Stimulated activated CD8-positive, alpha-beta memory T cell treated with anti-CD3 and anti-CD28 coated beads, Interleukin-12 subunit alpha, Interleukin-12 subunit beta, amount 100 ng/mL, for 24 hours (primary cell): ENCODE results near the gene CYP4Z1.
"Not testable (repeated sequence)": the region's sequence is repeated elsewhere in the genome, so short reads cannot be mapped to it uniquely, and the experiment has no call there.

Source experiments
- DNase-seq: peaks from one replicate; pipeline ENCODE4 v3.0.0-alpha.2; 2020; ENCODE audit errors: extremely low read depth

The CYP4Z1 gene, protein sequence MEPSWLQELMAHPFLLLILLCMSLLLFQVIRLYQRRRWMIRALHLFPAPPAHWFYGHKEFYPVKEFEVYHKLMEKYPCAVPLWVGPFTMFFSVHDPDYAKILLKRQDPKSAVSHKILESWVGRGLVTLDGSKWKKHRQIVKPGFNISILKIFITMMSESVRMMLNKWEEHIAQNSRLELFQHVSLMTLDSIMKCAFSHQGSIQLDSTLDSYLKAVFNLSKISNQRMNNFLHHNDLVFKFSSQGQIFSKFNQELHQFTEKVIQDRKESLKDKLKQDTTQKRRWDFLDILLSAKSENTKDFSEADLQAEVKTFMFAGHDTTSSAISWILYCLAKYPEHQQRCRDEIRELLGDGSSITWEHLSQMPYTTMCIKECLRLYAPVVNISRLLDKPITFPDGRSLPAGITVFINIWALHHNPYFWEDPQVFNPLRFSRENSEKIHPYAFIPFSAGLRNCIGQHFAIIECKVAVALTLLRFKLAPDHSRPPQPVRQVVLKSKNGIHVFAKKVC

DNA sequence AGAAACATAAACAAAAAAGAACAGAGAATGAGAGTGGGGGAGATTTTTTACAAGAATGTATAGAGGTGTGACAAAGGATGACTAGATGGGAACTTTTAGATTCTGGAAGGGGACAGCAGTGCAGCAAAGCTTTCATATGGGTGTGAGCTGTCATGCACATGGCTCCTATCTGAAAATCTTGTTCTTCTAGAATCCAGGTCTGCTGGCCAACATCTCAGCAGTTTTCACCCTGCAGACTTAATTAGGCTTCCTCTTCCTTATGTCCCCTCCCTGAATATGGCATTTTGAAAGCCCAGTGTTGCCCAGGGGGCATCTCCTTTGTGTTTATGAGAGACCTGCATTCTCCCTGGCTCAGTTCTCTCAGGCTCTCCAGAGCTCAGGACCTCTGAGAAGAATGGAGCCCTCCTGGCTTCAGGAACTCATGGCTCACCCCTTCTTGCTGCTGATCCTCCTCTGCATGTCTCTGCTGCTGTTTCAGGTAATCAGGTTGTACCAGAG, at the start of gene CYP4Z1:
Gene CYP4Z1, plus strand, starts transcription at position 135 of the 498 bp plus-strand sequence. Its CDS starts 260 bp downstream, at position 395.
- no peak for DNase-seq

DNA sequence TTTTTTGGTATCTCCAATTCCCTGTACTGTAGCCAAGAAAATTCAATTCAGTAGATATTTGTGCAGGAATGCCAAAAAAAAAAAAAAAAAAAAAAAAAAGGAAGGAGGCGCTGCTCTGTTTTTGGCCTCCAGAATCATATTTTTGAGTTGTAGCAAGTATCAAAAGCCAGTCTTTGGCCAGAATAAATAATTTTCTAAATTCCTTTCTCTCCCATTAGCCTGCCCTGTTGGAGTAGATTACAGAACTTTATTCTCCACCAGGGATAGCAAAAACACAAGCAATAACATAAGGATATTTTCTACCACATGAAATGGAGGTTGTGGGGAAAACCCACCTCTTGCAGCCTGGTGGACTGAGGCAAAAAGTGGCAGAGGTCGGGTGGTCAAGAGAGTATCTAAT, 46.0 kb upstream of the CYP4Z1 start:
- no peak for DNase-seq

DNA sequence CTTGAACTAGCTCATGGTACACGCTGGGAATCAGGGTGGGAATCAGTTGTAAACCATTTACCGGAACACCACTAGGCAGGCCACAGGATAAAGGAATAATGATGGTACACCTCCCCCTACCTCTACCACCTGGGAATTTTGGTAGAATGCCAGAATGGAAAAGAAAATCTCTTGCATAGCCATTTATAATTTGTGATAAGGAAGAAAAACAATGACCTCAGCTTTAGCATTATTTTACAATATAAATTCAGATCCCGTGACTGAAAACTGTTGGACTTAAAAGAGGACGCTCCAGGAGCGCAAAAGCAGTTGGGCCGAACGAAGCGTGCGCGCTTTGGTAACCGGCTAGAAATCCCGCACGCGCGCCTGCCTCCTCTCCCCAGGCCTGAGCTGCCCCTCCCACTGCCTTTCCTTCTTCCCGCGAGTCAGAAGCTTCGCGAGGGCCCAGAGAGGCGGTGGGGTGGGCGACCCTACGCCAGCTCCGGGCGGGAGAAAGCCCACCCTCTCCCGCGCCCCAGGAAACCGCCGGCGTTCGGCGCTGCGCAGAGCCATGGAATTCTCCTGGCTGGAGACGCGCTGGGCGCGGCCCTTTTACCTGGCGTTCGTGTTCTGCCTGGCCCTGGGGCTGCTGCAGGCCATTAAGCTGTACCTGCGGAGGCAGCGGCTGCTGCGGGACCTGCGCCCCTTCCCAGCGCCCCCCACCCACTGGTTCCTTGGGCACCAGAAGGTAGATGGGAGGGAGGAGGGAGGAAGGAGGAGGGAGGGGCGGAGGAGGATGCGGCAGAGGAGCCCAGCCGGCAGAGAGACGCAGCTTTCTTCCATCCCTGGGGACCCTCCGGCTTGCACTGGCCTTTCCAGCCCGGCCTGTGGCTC, 43.5 kb upstream of the CYP4Z1 start, which contains the start of gene CYP4X1:
Gene CYP4X1, plus strand, starts transcription at position 402 of the 873 bp plus-strand sequence. Its CDS starts 149 bp downstream, at position 551.
- DNase-seq, result no peak

DNA sequence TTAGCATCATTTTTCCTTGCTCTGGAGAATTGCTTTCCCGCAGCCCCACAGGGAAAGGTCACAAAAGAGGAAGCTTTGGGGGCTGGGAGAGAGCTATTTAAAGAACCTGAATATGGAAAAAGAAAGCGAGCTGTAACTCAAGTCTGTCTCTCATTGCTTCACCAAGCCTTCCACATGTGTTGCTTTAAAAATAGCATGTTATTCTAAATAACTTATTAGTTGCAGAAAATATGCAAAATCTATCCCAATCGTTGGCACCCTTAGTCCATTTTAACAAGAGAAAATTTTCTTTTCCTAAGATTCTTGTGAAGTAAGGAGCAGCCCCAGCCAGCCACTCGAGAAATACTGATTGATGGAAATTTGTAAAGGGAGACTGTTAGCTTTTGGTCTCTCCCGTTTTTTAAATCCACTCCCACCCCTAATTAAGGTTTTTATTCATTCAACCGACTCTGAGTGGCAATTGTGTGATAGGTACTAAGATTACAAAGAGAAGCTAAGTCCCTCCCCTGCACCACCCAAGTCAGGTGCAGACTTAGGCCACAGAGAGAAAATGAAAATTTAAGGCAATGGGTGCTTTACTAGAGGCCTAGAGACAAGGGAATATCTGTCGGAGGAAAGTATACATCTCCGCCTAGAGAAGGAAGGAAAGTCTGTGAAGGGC, 42.8 kb upstream of the CYP4Z1 start:
- DNase-seq, result no peak

DNA sequence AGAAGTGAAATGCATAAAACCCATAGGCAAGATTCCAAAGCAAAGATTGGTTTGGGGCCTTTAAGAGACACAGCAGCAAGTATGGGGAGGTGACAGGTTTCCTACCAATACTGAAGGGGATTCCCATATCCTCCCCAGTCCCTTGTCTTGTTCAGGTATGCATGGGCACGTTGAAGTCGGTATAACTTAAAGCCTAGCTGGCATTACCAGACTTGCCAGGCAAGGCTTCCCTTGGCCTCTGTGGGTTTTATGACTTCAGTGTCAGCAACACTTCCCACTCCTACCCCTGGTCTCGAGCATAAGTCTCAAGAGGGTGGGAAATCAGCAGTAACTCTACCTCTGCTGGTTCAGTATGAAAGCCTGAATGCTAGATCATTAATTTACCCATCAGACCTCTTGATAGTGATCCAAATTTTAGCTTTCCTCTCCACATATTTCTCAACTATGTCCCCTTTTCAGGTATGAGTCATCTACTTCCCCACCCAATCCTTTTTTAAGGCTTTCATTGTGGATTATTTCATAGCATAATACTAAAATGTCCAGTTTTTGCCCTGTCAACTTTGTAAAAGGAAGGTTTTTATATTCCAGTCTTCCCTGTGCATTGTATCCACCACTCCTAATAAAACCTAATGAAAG, 36.7 kb upstream of the CYP4Z1 start:
- no peak for DNase-seq

DNA sequence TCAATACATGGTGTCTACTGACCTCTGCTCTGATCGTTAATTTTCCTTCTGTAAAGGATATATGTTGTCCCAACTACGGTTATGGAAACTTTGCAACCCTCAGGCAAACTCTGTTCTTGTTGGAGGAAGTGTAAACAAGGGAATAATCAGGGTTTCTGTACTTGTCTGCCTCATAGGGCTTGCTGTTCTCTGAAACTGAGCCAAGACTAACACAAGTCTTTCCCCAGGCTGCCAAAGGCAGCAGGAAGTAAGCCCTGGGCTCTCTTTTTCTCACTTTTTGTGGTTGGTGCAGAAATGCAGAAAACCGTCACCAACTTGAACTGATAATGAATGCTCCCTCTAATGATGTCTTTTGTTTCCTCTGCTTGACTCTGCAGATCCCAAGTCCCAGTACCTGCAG, 36.0 kb upstream of the CYP4Z1 start:
- no peak for DNase-seq

DNA sequence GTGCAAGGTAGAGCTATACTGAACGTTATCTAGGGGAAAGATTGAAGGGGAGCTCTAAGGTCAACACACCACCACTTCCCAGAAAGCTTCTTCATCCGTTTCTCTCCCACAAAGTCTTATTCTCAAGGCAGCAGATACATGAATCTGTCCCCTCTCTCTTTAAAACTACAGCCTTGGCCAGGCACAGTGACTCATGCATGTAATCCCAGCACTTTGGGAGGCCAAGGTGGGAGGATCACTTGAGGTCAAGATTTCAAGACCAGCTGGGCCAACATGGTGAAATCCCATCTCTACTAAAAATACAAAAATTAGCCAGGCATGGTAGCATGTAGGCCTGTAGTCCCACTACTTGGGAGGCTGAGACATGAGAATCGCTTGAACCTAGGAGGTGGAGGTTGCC, 35.4 kb upstream of the CYP4Z1 start:
- no peak for DNase-seq

DNA sequence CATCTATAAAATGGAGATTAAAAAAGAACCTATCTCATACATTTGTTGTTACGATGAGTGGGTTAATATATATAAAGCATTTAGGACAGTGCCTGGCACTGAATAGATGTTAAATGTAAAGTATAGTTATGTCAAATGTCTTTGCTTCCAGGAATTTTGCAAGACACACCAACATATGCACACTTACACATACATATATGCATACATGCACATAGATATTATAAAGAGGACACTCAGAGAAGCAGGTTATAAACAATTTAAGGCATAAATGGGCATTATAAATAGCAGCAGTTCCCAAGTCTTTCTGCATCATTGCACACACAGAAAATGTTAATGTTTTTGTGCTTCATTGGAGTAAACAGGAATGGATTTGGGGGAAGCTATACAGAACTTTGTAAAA, 30.3 kb upstream of the CYP4Z1 start:
- DNase-seq, result no peak

DNA sequence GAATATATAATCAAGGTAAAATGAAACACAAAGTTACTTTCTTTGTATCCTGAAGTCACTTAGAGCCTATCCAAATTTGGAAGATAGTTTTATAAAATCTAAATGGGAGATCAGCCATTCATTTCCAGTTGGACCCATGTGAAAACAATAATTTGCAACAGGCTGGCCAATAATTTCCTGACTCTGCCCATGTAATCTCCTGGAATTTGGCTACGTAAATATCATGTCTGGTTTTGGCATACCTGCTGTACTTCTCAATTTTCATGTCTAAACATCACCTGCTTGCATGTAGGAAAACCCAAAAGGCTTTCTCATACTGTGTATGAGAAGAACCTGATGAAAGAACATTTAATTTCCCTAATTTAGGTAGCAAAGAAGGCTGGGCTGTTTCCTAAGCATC, 7.7 kb upstream of the CYP4Z1 start:
- DNase-seq, result no peak

DNA sequence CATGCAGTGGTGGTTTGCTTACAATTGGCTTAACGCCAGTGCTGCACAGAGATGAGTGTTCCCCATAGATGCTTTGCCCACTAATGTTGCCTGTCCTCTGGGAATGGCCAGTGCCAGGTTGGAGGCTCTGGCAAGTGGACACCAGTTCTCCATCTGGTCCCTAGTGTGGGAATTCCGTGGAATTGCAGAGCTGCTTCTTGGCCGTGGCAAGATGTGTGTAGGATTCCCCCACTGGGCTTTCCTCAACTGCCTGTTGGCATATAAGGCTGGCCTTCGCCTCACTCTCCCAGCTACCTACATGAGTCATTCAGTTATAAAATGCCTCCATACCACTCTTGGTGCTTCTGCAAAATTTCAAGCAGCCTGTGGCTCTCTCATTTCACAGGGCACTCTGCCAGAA, 2.0 kb downstream of the CYP4Z1 start:
- not testable (repeated sequence) for DNase-seq

DNA sequence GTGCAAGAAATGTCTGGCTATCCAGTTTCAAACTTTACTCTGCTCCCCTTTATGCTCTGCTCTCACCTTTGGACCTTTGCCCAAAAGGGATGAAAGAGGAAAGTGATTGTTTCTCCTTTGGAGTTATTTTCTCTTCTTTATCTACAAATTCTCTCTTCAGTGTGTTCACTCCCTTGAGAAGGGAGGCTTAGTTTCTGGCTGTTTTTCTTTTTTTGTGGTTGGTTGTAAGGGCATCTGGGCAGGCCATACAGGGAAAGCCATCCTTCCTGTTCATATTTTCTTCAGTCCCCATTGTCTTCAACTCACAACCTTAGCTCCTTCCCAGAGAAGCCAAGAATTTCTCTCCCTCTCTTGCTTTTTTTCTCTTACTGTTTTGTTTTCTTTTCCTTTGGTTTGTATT, 2.5 kb downstream of the CYP4Z1 start:
- not testable (repeated sequence) for DNase-seq

DNA sequence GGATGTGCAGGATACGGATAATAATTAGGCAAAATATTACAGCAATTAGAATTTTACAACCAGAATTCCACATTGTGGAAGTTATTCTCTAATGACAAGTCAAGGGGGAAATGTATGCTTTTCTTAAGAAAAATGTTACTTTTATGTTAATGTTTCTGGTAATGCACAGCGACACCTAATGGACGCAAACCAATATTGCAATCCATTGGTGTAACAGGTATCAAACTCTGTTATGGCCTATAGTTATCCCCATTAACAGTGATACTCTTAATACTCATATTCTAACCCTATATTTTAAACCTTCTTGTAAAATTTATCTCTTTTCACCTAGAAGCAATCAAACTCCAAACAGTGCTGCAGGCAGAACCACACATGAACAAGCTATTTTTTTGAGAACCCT, 22.3 kb downstream of the CYP4Z1 start:
- DNase-seq, result not testable (repeated sequence)

DNA sequence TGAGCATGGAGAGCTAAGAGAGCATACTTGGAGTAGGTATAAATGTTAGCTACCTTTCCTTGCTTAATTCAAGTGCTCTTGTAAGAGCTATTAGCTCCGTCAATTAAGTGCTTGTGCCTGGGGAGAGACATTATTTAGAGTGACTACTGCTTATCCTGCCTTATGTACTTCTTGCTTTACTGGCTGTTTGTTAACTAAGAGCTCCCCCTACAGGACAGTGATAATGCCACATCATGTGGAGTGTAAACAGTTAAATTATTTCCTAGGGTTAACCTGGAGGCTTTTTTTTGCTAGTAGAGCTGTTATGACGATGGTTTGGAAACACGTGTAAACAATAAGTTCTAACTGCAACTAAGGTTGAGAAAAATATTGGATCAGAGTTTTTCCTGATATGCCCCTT, 24.4 kb downstream of the CYP4Z1 start:
- not testable (repeated sequence) for DNase-seq

DNA sequence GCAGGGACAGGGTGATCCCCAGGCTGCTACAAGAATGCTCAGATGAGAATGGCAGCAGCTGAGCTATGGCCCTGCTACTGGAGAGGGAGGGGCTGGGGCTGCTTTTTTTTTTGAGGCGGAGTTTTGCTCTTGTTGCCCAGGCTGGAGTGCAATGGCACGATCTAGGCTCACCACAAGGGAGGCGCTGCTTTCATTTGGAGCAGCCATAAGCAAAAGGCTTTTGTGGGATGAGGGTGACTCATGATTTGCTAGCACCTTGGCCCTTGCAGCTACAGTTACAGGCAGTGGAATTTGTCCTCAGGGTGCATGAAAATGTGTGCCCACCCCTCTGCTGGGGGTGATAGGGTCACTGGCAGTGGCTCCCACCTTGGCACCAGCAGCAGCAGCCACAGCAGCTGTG, 37.8 kb downstream of the CYP4Z1 start:
- DNase-seq, result no peak

DNA sequence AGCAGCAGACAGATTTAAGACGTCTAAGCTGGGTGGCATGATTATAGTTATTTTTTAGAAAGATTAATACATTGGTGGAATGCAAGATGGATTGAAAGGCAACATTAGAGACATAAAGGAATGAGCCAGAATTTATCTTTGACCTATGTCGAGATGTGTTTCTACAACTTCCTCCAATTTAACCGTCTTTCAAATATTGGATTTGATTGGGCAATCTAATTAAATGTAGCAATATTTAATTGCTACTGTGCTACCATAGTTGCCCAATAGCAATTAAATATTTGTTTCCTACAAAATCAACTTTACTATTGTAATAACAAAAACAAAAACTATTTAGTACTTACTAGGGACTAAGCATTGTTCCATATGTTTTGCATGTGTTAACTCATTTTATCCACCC, 39.8 kb downstream of the CYP4Z1 start:
- DNase-seq, result no peak

DNA sequence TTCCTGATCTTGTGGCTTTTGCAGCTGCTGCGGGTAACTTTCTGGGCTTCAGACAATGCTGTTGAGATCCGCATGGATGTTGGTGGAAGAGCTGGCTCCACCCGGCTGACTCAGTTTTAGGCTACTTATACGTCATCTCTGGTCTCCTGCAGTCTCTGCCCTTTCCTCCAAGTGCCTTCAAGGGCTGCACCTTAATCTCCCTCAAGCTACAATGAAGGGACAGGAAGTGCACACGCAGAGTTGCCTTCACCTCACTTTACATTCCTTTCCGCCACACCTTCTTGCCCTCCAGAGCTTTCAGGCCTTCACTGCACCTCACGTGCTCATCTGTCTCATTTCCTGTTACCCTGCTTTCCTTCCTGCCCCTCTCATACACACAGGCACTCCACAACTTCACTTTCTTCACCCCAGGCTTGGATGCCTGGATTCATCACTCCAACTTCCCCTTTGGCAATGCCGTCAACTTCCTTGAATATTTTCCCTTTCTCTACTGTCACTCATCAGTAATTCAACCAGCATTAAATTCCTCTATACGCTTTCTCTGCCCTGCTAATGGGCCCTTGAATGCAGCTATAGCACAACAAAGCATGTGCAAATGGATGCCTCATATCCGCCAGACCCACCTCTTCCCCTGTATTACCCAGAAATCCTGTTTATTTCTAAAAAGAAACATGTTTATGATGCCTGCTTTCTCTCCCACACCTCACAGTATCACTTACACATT, 41.0 kb downstream of the CYP4Z1 start:
- DNase-seq, result not testable (repeated sequence)

DNA sequence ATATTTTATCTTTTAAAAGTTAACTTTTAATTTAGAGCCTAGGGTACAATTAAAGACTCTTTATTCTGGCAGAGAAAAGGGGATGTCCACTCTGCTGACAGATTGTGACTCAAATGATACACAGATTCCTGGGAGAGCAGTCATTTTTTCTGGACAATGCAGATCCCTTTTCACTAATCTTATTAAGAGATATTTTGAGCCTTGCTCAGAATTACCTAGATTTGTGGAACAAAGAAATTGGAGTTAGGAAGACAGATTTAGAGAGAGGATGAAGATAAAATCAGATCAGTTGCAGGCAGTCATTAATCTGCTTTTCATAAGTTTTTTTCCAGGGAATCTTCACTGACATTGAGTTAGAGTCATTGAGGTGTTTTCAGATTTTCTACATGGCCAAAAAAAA, 42.5 kb downstream of the CYP4Z1 start:
- not testable (repeated sequence) for DNase-seq

DNA sequence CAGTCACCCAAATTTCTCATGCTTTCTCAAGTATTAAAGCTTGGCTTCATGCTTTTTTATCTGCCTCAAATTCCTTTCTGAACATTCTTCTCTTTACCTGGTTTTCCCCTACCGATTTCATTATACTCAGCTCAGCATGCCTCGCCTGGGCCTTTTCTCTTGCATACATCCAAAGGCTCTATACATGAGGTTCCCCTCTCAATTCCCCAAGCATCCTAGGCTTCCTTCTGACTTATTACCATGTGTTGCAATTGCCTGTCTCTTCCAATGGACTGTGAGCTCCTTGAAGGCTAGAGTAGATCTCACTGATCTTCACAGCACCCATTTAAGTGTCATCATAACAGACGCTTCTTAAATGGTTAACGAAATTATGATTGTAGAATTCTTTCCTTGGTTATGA, 46.1 kb downstream of the CYP4Z1 start:
- no peak for DNase-seq

DNA sequence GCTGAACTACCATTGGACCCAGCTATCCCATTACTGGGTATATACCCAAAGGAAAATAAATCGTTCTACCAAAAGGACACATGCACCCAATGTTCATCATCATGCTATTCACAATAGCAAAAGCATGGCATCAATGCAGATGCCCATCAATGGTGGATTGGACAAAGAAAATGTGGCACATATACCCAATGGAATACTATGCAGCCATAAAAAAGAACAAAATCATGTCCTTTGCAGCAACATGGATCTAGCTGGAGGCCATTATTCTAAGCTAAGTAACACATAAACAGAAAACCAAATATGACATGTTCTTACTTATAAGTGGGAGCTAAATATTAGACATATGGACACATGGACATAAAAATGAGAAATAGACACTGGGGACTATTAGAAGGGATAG, 54.0 kb downstream of the CYP4Z1 start:
- DNase-seq, result not testable (repeated sequence)

DNA sequence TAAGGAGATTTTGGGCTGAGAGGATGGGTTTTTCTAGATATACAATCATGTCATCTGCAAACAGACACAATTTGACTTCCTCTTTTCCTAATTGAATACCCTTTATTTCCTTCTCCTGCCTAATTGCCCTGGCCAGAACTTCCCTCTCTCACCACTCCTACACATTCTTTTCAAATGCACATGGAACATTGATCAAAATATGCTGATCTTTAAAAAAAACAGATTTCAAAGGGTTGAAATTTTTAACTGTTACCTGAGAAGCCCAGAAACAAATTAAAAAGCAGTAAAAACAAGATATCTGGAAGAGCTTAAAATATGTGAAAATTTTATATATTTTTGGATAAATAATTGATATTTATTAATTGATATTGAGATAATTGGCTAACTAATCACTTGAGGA, 57.8 kb downstream of the CYP4Z1 start:
- DNase-seq, result not testable (repeated sequence)

DNA sequence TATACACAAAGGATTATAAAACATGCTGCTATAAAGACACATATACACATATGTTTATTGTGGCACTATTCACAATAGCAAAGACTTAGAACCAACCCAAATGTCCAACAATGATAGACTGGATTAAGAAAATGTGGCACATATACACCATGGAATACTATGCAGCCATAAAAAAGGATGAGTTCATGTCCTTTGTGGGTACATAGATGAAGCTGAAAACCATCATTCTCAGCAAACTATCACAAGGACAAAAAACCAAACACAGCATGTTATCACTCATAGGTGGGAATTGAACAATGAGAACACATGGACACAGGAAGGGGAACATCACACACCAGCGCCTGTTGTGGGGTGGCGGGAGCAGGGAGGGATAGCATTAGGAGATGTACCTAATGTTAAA, 60.0 kb downstream of the CYP4Z1 start:
- DNase-seq, result not testable (repeated sequence)
